ENCODE measurements around the gene NLRP13. TPM values are rescaled to one million over a fixed set of nuclear protein-coding genes. Genes with fewer than 3 reads are reported as not detected.
"Not testable (repeated sequence)": the region's sequence is repeated elsewhere in the genome, so short reads cannot be mapped to it uniquely, and the experiment has no call there.

Gene NLRP13
- polyA plus RNA-seq, 3 donors: not detected

- no peak for TF ChIP-seq CTCF (IDR thresholded peaks at IDR 0.05)
- H4K20me1 ChIP-seq (ENCODE audit: insufficient read depth, low read length): no peaks in the 10 kb centered on the region
- Mint-ChIP-seq H3K9me3 (peaks cover 24 to 70% (median 45%) of the 10 kb centered on the region in 7 donors), H3K4me3 (no peak overlapping the region), H3K4me1 (no peaks in the 10 kb centered on the region), H3K36me3 (no peaks in the 10 kb centered on the region), H3K27ac (no peak overlapping the region), H3K27me3 (ENCODE audit: low read depth in 3 of 3) (peaks cover 0 to 2% (median 1%) of the 10 kb centered on the region in 3 donors)
- no peak overlapping the region for H3K4me2 ChIP-seq (replicated peaks; ENCODE audit: extremely low read depth, low read length, poor library complexity, severe bottlenecking)
- H3K4me3 ChIP-seq (replicated peaks in 1 of 3; ENCODE audit: low read depth in 2 of 3, low read length in 3 of 3): no peak overlapping the region
- H3K9ac ChIP-seq (ENCODE audit: insufficient read depth, low read length, poor library complexity, severe bottlenecking): no peak overlapping the region
- H3K36me3 ChIP-seq (replicated peaks in 1 of 2; ENCODE audit: control insufficient read depth in 1 of 2, insufficient read depth in 2 of 2, low read length in 2 of 2): no peaks in the 10 kb centered on the region
- H3K27ac ChIP-seq (ENCODE audit: low read depth in 1 of 2, low read length in 2 of 2): no peak overlapping the region
- no peak for DNase-seq
- H3K79me2 ChIP-seq (ENCODE audit: insufficient read depth, low read length): no peaks in the 10 kb centered on the region
- H3K4me1 ChIP-seq (ENCODE audit: control insufficient read depth in 1 of 2, insufficient read depth in 2 of 2, low read length in 2 of 2): no peaks in the 10 kb centered on the region
- WGBS (ENCODE audit: insufficient coverage): 94% methylated on average over 10 of the region's 14 CpGs
- intact Hi-C loops (cut with micrococcal nuclease): no loop called here
- H2AFZ ChIP-seq (ENCODE audit: insufficient read depth, low read depth, low read length, poor library complexity, severe bottlenecking): no peak overlapping the region
- peaks cover 50 to 60% of the 10 kb centered on the region in 2 donors for H3K9me3 ChIP-seq (replicated peaks in 1 of 2; ENCODE audit: control insufficient read depth in 1 of 2, insufficient read depth in 1 of 2, low read length in 2 of 2)
- no peaks in the 10 kb centered on the region for H3K27me3 ChIP-seq (ENCODE audit: control insufficient read depth in 2 of 2, insufficient read depth in 2 of 2, low read length in 2 of 2)
Observed at GRCh38 chr19:55930996-55931515, 1.1 kb downstream of the NLRP13 start.

GRCh38 chr19:55929258-55929657 lies 2.9 kb downstream of the NLRP13 start:
- peaks cover 19 to 72% (median 46%) of the 10 kb centered on the region in 7 donors for H3K9me3 Mint-ChIP-seq
- H3K27ac Mint-ChIP-seq; H3K36me3 ChIP-seq (replicated peaks in 1 of 2; ENCODE audit: control insufficient read depth in 1 of 2, insufficient read depth in 2 of 2, low read length in 2 of 2); DNase-seq; H3K4me2 ChIP-seq (replicated peaks; ENCODE audit: extremely low read depth, low read length, poor library complexity, severe bottlenecking); H3K4me1 Mint-ChIP-seq; intact Hi-C loops (cut with micrococcal nuclease); H4K20me1 ChIP-seq (ENCODE audit: insufficient read depth, low read length); H3K27me3 Mint-ChIP-seq (ENCODE audit: low read depth in 3 of 3); H3K9ac ChIP-seq (ENCODE audit: insufficient read depth, low read length, poor library complexity, severe bottlenecking); H3K27me3 ChIP-seq (ENCODE audit: control insufficient read depth in 2 of 2, insufficient read depth in 2 of 2, low read length in 2 of 2); H3K4me3 ChIP-seq (replicated peaks in 1 of 3; ENCODE audit: low read depth in 2 of 3, low read length in 3 of 3); H3K79me2 ChIP-seq (ENCODE audit: insufficient read depth, low read length); H3K27ac ChIP-seq (ENCODE audit: low read depth in 1 of 2, low read length in 2 of 2); H3K4me3 Mint-ChIP-seq; H3K4me1 ChIP-seq (ENCODE audit: control insufficient read depth in 1 of 2, insufficient read depth in 2 of 2, low read length in 2 of 2); H3K36me3 Mint-ChIP-seq; H2AFZ ChIP-seq (ENCODE audit: insufficient read depth, low read depth, low read length, poor library complexity, severe bottlenecking): not testable (repeated sequence)
- H3K9me3 ChIP-seq (replicated peaks in 1 of 2; ENCODE audit: control insufficient read depth in 1 of 2, insufficient read depth in 1 of 2, low read length in 2 of 2): peaks cover 54 to 62% of the 10 kb centered on the region in 2 donors
- no CpG with 5 or more reads among the region's 5 CpGs for WGBS (ENCODE audit: insufficient coverage)
